Muscle of leg (tissue), 11 donors: Measurements from ENCODE around the gene TMEM169. TPM values are rescaled to one million over a fixed set of nuclear protein-coding genes. Genes with fewer than 3 reads are reported as not detected.

Experiments used
- DNase-seq: peaks from one replicate; pipeline ENCODE4 v3.0.0; 2013
- H3K27ac ChIP-seq: one replicate; pipeline ENCODE4 v1.5.1; 2013; ENCODE audit warnings: mild to moderate bottlenecking, low read length, control low read depth
- H3K27me3 ChIP-seq: one replicate; pipeline ENCODE4 v1.6.1; 2013; ENCODE audit warnings: low read length; ENCODE audit not compliant: control insufficient read depth, insufficient read depth
- H3K36me3 ChIP-seq: one replicate; pipeline ENCODE4 v1.6.1; 2013; ENCODE audit warnings: low read length; ENCODE audit not compliant: control insufficient read depth, insufficient read depth
- H3K4me1 ChIP-seq: one replicate; pipeline ENCODE4 v1.6.1; 2013; ENCODE audit warnings: low read length; ENCODE audit not compliant: control insufficient read depth, insufficient read depth
- H3K4me3 ChIP-seq: one replicate; pipeline ENCODE4 v1.5.1; 2013; ENCODE audit warnings: low read length, control low read depth
- H3K9me3 ChIP-seq: replicated peaks from 2 replicates; pipeline ENCODE4 v1.6.1; 2013; ENCODE audit warnings: low read depth, low read length; ENCODE audit not compliant: control insufficient read depth
- WGBS: methylation state at CpG from one replicate; pipeline ENCODE4 v1.1.5; 2013; ENCODE audit warnings: missing lambda C conversion rate; ENCODE audit not compliant: insufficient coverage; 5-methylcytosine and 5-hydroxymethylcytosine counted together
- polyA plus RNA-seq, 8 donors: library from polyadenylated mRNA; unstranded; fragments of 120-200 nt; gene quantifications; one replicate each; pipeline versions ENCODE4 v1.2.1 to v1.2.3, GENCODE V29; 2013; ENCODE audit warnings: inconsistent platforms in 1 of 8, low replicate concordance in 1 of 8; ENCODE audit not compliant: insufficient read length in 8 of 8, insufficient read depth in 1 of 8
- total RNA-seq: library from RNA; stranded (reverse); fragments of 120-200 nt; gene quantifications from one replicate; pipeline ENCODE4 v1.2.4, GENCODE V29; 2013

Gene TMEM169
- total and polyA plus RNA-seq, 9 donors = 2.8 to 5.9 (median 3.9) TPM

DNA sequence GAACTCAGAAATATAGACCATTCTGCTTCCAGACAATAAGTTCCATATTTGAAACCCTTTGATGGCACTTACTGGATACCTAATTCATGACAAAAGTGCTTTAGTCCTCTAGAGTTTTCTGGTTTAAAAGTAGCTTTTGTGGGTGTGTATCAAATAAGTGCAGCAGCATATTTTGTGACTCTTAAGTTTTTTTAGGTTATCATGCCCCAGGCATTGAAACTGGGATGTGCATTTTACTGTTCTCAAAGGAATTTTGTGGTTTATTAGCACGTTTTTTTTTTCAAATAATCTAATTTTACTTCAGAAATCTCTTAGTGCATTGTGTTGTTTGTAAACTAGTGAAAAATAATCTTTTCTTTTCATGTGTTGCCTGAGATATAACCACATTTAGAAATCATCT, 28.9 kb downstream of the TMEM169 start:
- H3K4me1 ChIP-seq = peaks cover 18% of the 10 kb centered on the region
- H3K36me3 ChIP-seq = peaks cover 29% of the 10 kb centered on the region

DNA sequence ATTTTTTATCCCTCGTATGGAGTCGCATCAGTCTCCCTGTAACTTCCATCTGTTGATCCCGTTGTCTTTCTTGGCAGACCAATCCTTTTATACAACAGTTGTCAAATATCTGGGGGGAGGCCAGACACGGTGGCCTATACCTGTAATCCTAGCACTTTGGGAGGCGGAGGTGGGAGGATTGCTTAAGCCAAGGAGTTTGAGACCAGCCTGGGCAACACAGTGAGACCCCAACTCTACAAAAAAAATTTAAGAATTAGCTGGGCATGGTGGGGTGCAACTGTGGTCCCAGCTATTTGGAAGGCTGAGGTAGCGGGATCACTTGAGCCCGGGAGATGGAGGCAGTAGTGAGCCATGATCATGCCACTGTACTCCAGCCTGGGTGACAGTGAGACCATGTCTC, 29.4 kb downstream of the TMEM169 start:
- peaks cover 29% of the 10 kb centered on the region for H3K36me3 ChIP-seq
- H3K27me3 ChIP-seq = no peaks in the 10 kb centered on the region

More for the DNA sequence above, 28.9 kb downstream of the TMEM169 start:
- DNase-seq = no peak
- no peak overlapping the region for H3K4me3 ChIP-seq
- no peaks in the 10 kb centered on the region for H3K9me3 ChIP-seq
- no peaks in the 10 kb centered on the region for H3K27me3 ChIP-seq
- H3K27ac ChIP-seq = no peak overlapping the region
- WGBS = no CpG with 5 or more reads among the region's 1 CpG

DNA sequence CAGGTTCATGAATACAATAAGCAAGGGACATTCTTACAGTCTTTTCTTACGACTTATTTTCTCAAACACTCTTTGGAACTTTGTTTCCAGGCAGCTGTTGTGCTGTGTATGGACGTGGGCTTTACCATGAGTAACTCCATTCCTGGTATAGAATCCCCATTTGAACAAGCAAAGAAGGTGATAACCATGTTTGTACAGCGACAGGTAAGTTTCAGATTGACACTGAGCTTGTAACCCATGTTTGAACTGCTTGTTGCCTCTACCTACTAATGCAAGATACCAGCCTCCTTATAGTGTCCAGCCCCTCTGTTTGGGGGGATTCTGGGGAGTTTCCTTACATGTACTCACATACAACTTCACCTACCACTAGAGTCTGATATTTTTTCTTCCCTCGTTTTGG, 31.2 kb downstream of the TMEM169 start:
- Histone ChIP-seq H3K27me3 (no peaks in the 10 kb centered on the region), H3K4me3 (no peak overlapping the region), H3K27ac (no peak overlapping the region), H3K9me3 (no peaks in the 10 kb centered on the region), H3K36me3 (peaks cover 43% of the 10 kb centered on the region), H3K4me1 (peaks cover 15% of the 10 kb centered on the region)
- no peak for DNase-seq
- WGBS = 100% methylated on average over 1 of the region's 4 CpGs

More for the DNA sequence above, 29.4 kb downstream of the TMEM169 start:
- Histone ChIP-seq H3K9me3 (no peaks in the 10 kb centered on the region), H3K27ac (no peak overlapping the region), H3K4me3 (no peak overlapping the region), H3K4me1 (peaks cover 18% of the 10 kb centered on the region)
- no CpG with 5 or more reads among the region's 7 CpGs for WGBS
- no peak for DNase-seq

DNA sequence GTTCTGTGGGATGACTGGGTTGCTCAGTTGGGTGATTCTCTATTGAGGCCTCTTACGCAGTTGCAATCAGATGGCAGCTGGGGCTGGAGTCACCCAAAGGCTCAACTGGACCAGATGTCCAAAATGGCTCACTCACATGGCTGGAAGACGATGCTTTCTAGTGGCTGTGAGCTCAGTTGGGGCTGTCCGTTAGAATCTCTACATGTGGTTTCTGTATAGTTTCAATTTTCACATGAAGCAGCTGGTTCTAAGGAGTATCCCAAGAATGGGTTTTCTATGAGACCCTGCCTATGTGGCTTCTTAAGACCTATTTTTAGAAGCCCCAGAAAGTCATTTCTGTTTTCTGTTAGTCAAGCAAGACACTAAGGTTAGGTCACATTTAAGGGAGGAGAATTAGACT, 31.9 kb downstream of the TMEM169 start:
- Histone ChIP-seq H3K9me3 (no peaks in the 10 kb centered on the region), H3K27me3 (no peaks in the 10 kb centered on the region), H3K27ac (no peak overlapping the region), H3K36me3 (peaks cover 48% of the 10 kb centered on the region), H3K4me1 (peaks cover 11% of the 10 kb centered on the region), H3K4me3 (no peak overlapping the region)
- no peak for DNase-seq
- WGBS = 86% methylated on average over 3 of the region's 3 CpGs

DNA sequence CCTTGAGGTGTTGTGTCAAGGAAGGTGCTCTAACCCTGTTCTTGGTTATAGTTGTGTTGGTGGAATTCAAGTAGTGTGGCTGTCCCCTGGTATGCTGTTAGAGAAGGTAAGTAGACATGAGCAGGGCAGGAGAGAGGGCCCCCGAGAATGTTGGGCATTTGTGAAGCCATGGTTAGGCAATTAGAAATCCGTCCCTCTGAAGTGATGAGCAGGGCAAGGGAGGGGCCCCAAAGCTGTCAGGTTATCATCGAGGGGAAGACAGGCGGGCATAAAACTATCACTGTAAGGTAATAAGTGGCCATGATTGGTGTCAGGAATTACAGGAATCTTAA, 32.6 kb downstream of the TMEM169 start:
- DNase-seq = no peak
- WGBS = 34% methylated on average over 4 of the region's 4 CpGs
- H3K4me1 ChIP-seq = peaks cover 11% of the 10 kb centered on the region

DNA sequence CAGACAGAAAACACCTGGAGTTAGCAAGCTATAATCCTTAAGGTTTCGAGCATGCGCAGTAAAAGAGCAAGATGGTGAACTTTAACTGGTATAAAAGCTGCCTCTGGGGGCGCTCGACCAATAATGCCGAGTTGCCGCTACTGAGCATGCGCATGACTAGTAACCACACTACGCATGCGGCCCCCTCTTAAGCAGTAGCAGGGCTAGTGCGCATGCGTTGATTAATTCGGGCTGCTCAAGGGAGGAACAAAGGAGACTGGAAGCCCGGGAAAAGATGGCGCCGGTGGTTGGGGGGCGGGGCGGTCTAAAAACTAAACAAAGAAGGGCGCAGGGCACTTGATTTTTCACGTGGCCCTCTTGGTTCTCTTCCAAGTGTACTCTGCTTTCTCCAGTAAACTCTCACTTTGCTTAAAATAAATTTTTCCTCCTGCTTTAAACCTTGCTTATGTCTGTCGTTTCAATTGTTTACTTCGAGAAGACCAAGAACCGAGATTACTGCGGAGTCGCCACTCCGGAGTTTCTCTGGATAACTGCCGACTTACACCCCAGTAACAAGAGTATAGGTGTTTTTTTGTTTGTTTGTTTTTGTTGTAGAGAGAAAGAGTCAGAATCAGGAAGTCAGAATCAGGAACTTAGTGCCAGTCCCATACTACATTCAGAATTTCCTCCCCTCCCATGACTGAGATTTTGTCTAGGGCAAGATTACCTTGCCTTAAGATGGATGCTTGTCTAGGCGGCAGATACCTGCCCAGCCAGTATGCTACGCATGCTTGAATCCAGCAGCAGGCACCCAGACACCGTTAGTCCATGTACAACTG, 33.2 kb downstream of the TMEM169 start:
- H3K4me3 ChIP-seq = peak overlapping the region; percentile 59
- WGBS = 0% methylated on average over 16 of the region's 29 CpGs

More for the DNA sequence above, 32.6 kb downstream of the TMEM169 start:
- Histone ChIP-seq H3K4me3 (no peak overlapping the region), H3K27ac (peak overlapping the region; percentile 11), H3K9me3 (no peaks in the 10 kb centered on the region), H3K27me3 (no peaks in the 10 kb centered on the region), H3K36me3 (peaks cover 53% of the 10 kb centered on the region)

DNA sequence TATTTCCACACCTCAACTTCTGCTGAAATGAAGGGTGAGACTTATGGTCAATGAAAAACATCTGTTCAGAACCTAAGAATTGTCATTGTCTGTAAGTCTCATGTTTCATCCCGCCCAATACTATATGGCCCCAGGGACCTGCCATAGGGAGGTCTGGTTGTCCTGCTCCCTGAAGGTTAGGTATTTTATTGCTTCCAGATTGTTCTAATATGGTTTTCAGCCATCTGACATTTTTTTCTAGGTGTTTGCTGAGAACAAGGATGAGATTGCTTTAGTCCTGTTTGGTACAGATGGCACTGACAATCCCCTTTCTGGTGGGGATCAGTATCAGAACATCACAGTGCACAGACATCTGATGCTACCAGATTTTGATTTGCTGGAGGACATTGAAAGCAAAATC, 34.7 kb downstream of the TMEM169 start:
- no CpG with 5 or more reads among the region's 1 CpG for WGBS
- Histone ChIP-seq H3K36me3 (peaks cover 64% of the 10 kb centered on the region), H3K4me1 (peaks cover 8% of the 10 kb centered on the region), H3K27ac (no peak overlapping the region), H3K27me3 (no peaks in the 10 kb centered on the region), H3K4me3 (no peak overlapping the region), H3K9me3 (no peaks in the 10 kb centered on the region)
- DNase-seq = no peak

More for the DNA sequence above, 33.2 kb downstream of the TMEM169 start:
- H3K9me3 ChIP-seq = no peaks in the 10 kb centered on the region
- H3K27me3 ChIP-seq = no peaks in the 10 kb centered on the region
- H3K36me3 ChIP-seq = peaks cover 55% of the 10 kb centered on the region
- H3K27ac ChIP-seq = peak overlapping the region; percentile 90
- peaks cover 11% of the 10 kb centered on the region for H3K4me1 ChIP-seq
- peak; percentile 100 for DNase-seq

DNA sequence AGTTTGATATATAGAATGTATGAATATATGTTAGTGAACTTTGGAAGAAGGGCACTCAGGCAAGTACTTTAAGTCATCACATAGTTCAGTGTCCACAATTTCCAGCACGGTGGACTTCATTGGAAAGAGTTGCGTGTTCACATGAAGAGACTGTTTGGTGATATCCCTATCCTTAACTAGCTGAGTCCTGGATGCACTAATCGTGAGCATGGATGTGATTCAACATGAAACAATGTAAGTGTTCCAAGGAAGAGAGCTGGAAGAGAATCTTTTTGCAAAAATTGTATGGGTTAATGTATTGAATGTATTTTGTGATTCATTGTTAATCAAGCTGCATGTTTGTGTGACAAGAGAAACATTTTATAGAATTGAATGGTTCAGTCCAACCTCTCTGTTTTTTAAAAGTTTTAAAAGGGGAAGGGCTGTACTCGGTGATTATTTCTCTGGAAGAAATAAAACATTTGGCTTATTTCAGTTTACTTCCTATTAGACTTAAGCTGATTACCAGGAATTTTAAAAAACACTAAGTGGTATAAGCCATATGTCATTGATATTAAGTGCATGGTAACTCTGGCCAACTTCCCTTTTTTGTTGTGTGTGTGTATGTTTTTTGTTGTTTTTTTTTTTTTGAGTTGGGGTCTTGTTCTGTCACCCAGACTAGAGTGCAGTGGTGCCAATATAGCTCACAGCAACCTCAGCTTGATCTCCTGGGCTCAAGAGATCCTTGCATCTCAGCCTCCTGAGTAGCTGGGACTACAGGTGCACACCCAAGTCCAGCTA, 36.0 kb downstream of the TMEM169 start:
- Histone ChIP-seq H3K4me3 (no peak overlapping the region), H3K36me3 (peaks cover 61% of the 10 kb centered on the region), H3K4me1 (peaks cover 8% of the 10 kb centered on the region), H3K27me3 (no peaks in the 10 kb centered on the region), H3K9me3 (no peaks in the 10 kb centered on the region), H3K27ac (no peak overlapping the region)
- DNase-seq = no peak
- 80% methylated on average over 1 of the region's 4 CpGs for WGBS

DNA sequence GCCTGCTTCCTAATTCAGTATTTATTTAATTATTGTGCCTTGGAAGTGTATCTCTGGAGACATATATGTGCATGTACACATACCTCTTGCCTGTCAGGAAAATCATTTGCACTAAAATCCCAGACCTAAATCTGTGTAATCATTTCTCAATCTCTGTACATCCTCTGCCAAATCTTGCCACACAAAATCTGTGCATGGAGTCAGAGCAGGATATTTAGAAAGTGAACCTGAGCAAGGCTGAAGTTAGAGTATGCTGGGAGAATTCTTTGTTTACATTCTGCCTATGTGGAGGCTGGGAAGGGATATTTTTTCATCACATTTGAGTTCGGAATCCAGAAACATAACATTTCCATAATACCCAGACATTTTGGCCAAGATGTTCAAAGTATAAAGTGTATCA, 36.8 kb downstream of the TMEM169 start:
- H3K27me3 ChIP-seq = no peaks in the 10 kb centered on the region
- H3K4me3 ChIP-seq = no peak overlapping the region
- peaks cover 8% of the 10 kb centered on the region for H3K4me1 ChIP-seq
- no CpG with 5 or more reads among the region's 1 CpG for WGBS
- H3K27ac ChIP-seq = no peak overlapping the region
- H3K9me3 ChIP-seq = no peaks in the 10 kb centered on the region
- H3K36me3 ChIP-seq = peaks cover 60% of the 10 kb centered on the region
- DNase-seq = no peak

DNA sequence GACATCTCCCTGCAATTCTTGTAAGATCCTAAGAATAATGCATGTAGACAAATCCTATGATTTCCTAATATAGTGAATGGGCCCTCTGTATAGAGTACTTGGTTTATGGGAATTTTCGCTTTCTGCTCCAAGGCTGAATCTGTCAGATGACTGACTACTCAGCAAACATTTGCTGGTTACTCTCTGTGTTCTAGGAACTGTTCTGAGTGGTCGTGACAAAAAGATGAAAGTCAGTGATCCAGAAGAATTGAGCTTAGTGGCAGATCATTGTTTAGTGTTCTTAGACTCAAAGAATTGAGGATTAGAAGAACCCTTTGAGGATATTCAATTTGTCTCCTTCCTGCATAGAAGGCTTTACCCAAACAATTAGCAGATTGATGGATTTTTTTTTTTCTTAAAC, 37.4 kb downstream of the TMEM169 start:
- WGBS = 92% methylated on average over 2 of the region's 2 CpGs
- Histone ChIP-seq H3K4me3 (no peak overlapping the region), H3K36me3 (peaks cover 61% of the 10 kb centered on the region), H3K9me3 (no peaks in the 10 kb centered on the region), H3K27me3 (no peaks in the 10 kb centered on the region), H3K4me1 (peaks cover 8% of the 10 kb centered on the region), H3K27ac (no peak overlapping the region)
- no peak for DNase-seq
